Measurements from ENCODE around the gene HBP1. TPM values are rescaled to one million over a fixed set of nuclear protein-coding genes. Genes with fewer than 3 reads are reported as not detected.

HBP1 gene
- total and polyA plus RNA-seq, 2 donors (not counting 1 experiment from before 2014, with no cell fraction given): 47.2 to 127 TPM

DNA sequence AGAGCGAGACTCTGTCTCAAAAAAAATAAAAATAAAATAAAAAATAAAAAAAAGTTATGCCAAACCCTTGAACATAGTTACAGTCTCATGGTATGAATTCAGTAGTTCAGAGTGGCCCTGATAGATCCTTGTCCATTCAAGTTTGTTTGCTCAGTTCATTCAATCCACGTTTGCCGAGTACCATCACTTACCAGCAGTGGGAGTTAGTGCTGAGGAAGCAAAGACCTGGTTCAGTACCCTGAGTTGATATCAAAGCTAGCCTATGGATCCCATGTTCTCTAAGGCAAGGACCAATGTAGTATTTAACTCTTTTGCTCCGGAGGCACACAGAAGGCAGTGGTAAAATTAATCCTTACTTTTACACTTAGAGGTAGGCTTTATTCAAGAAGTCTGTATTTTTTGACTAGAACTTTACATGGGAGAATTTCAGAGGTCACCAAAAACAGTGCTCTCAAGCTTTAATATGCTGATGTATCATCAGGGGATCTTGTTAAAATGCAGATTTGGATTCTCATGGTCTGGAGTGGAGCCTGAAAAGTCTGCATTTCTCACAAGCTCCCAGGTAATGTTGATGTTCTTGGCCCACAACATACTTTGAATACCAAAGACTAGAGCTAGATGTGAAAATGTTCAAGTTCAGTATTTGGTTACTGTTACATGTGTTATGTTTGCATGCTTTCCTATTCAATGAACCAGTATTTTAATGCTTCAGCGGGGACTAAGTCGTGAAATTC is 38.1 kb upstream of the HBP1 start:
- Histone ChIP-seq H3K9ac (ENCODE audit: low read length) (no peak overlapping the region), H3K4me1 (ENCODE audit: control insufficient read depth in 2 of 2, insufficient read depth in 2 of 2, low read length in 2 of 2) (peaks cover 9 to 15% of the 10 kb centered on the region in 2 donors), H2AFZ (ENCODE audit: insufficient read depth, low read depth, low read length, poor library complexity, severe bottlenecking) (no peak overlapping the region), H3K4me2 (replicated peaks; ENCODE audit: low read depth, low read length, poor library complexity, severe bottlenecking) (no peak overlapping the region), H3K79me2 (ENCODE audit: control insufficient read depth, insufficient read depth, low read length) (no peaks in the 10 kb centered on the region), H3K4me3 (ENCODE audit: control extremely low read depth in 1 of 5, extremely low read depth in 1 of 5, insufficient read depth in 1 of 5, low read depth in 2 of 5, low read length in 4 of 5) (no peak overlapping the region), H3K27ac (ENCODE audit: low read length in 2 of 2) (no peak overlapping the region), H3K9me3 (ENCODE audit: control extremely low read depth in 1 of 3, control insufficient read depth in 2 of 3, insufficient read depth in 1 of 3, low read length in 2 of 3) (no peaks in the 10 kb centered on the region), H3K27me3 (replicated peaks in 1 of 4; ENCODE audit: control extremely low read depth in 1 of 4, control insufficient read depth in 3 of 4, insufficient read depth in 4 of 4, low read length in 3 of 4) (no peaks in the 10 kb centered on the region), H3K36me3 (replicated peaks in 1 of 2; ENCODE audit: control extremely low read depth in 1 of 2, control insufficient read depth in 1 of 2, extremely low read depth in 1 of 2, insufficient read depth in 2 of 2, low read length in 1 of 2) (no peaks in the 10 kb centered on the region), H4K20me1 (ENCODE audit: control insufficient read depth, insufficient read depth, low read length, poor library complexity, severe bottlenecking) (no peaks in the 10 kb centered on the region)
- Mint-ChIP-seq H3K27ac (no peak overlapping the region), H3K9me3 (ENCODE audit: insufficient read depth) (no peaks in the 10 kb centered on the region), H3K27me3 (no peaks in the 10 kb centered on the region), H3K4me1 (peaks cover 9% of the 10 kb centered on the region), H3K4me3 (no peak overlapping the region)
- CTCF ChIA-PET: interaction anchor here (1.0 to 6.3 kb wide), 4 partner anchors 18 to 337 kb away, joined by 3 to 51 read pairs (median 6); no protein-coding TSS in a partner anchor
- DNase-seq: no peak
- TF ChIP-seq CTCF (IDR thresholded peaks at IDR 0.05) (no peak), EZH2 (IDR thresholded peaks at IDR 0.05; ENCODE audit: borderline replicate concordance, insufficient read depth, low read depth, low read length, poor library complexity, severe bottlenecking) (no peak)
- ATAC-seq (ENCODE audit: low read depth): no peak
- POLR2A ChIA-PET: no interaction called here
- intact Hi-C loops (cut with micrococcal nuclease): no loop called here
- WGBS (ENCODE audit: insufficient coverage): 100% methylated on average over 4 of the region's 6 CpGs

DNA sequence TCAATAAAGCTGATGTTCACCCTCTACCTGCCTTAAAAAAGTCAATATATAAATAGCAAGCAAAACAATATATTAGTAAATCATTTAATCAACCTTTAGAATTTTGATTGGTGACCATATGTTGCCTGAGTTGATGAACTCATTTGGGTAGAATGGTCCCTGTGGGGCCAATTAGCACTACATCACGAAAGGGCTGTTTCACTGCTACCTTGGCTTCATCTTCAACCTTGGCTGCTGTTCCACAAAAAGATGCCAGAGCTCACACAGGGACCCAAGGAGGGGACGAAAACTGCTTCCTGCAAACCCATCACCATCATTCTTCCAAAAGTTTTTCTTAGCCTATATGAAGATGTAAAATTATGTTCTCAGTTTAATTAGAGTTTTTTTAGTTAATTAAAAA is 35.4 kb upstream of the HBP1 start:
- no peaks in the 10 kb centered on the region for H3K27me3 Mint-ChIP-seq
- intact Hi-C loops (cut with micrococcal nuclease): no loop called here
- Histone ChIP-seq H3K9me3 (ENCODE audit: control extremely low read depth in 1 of 3, control insufficient read depth in 2 of 3, insufficient read depth in 1 of 3, low read length in 2 of 3) (no peaks in the 10 kb centered on the region), H2AFZ (ENCODE audit: insufficient read depth, low read depth, low read length, poor library complexity, severe bottlenecking) (no peak overlapping the region), H3K79me2 (ENCODE audit: control insufficient read depth, insufficient read depth, low read length) (no peaks in the 10 kb centered on the region), H3K4me1 (ENCODE audit: control insufficient read depth in 2 of 2, insufficient read depth in 2 of 2, low read length in 2 of 2) (no peaks in the 10 kb centered on the region), H3K4me2 (replicated peaks; ENCODE audit: low read depth, low read length, poor library complexity, severe bottlenecking) (no peak overlapping the region), H3K9ac (ENCODE audit: low read length) (no peak overlapping the region), H3K27ac (ENCODE audit: low read length in 2 of 2) (no peak overlapping the region), H3K27me3 (replicated peaks in 1 of 4; ENCODE audit: control extremely low read depth in 1 of 4, control insufficient read depth in 3 of 4, insufficient read depth in 4 of 4, low read length in 3 of 4) (no peaks in the 10 kb centered on the region), H3K4me3 (ENCODE audit: control extremely low read depth in 1 of 5, extremely low read depth in 1 of 5, insufficient read depth in 1 of 5, low read depth in 2 of 5, low read length in 4 of 5) (no peak overlapping the region), H4K20me1 (ENCODE audit: control insufficient read depth, insufficient read depth, low read length, poor library complexity, severe bottlenecking) (no peaks in the 10 kb centered on the region), H3K36me3 (replicated peaks in 1 of 2; ENCODE audit: control extremely low read depth in 1 of 2, control insufficient read depth in 1 of 2, extremely low read depth in 1 of 2, insufficient read depth in 2 of 2, low read length in 1 of 2) (no peaks in the 10 kb centered on the region)
- POLR2A ChIA-PET: no interaction called here
- no CpG with 5 or more reads among the region's 2 CpGs for WGBS (ENCODE audit: insufficient coverage)
- no peak for TF ChIP-seq EZH2 (IDR thresholded peaks at IDR 0.05; ENCODE audit: borderline replicate concordance, insufficient read depth, low read depth, low read length, poor library complexity, severe bottlenecking)
- no peak for TF ChIP-seq CTCF (IDR thresholded peaks at IDR 0.05)
- no peaks in the 10 kb centered on the region for H3K4me1 Mint-ChIP-seq
- CTCF ChIA-PET: interaction anchor here (1.0 to 6.3 kb wide), 4 partner anchors 16 to 340 kb away, joined by 3 to 51 read pairs (median 4); no protein-coding TSS in a partner anchor
- ATAC-seq (ENCODE audit: low read depth): no peak
- H3K9me3 Mint-ChIP-seq (ENCODE audit: insufficient read depth): no peaks in the 10 kb centered on the region
- DNase-seq: no peak
- no peak overlapping the region for H3K4me3 Mint-ChIP-seq
- H3K27ac Mint-ChIP-seq: no peak overlapping the region

Measured in B cell (primary cell).